Measurements from ENCODE around the gene ALB. TPM values are rescaled to one million over a fixed set of nuclear protein-coding genes. Genes with fewer than 3 reads are reported as not detected.

Gene ALB
- total RNA-seq, 1 donor from 2014 or later, result 51.5 TPM

- no peak for TF ChIP-seq CTCF (IDR thresholded peaks at IDR 0.05)
- no peaks in the 10 kb centered on the region for H3K9me3 ChIP-seq
- peaks cover 0 to 7% of the 10 kb centered on the region in 2 donors for H3K4me1 ChIP-seq
- DNase-seq (ENCODE audit: low spot score in 2 of 2), result no peak
- no peaks in the 10 kb centered on the region for H3K27me3 ChIP-seq
- H3K36me3 ChIP-seq, result no peaks in the 10 kb centered on the region
- H3K27ac ChIP-seq, result no peak overlapping the region
- intact Hi-C loops (cut with DNase I), result no loop called here
- H3K4me3 ChIP-seq, result no peak overlapping the region
Measured at GRCh38 chr4:73454920-73455319, 50.8 kb downstream of the ALB start.

GRCh38 chr4:73456177-73457022, 52.3 kb downstream of the ALB start:
- H3K9me3 ChIP-seq, result no peaks in the 10 kb centered on the region
- TF ChIP-seq CTCF (IDR thresholded peaks at IDR 0.05), result no peak
- H3K36me3 ChIP-seq, result no peaks in the 10 kb centered on the region
- no peaks in the 10 kb centered on the region for H3K4me1 ChIP-seq
- H3K27me3 ChIP-seq, result no peaks in the 10 kb centered on the region
- no peak overlapping the region for H3K4me3 ChIP-seq
- H3K27ac ChIP-seq, result no peak overlapping the region
- intact Hi-C loops (cut with DNase I), result no loop called here
- DNase-seq (ENCODE audit: low spot score in 2 of 2), result no peak

GRCh38 chr4:73458184-73459047, 54.3 kb downstream of the ALB start:
- intact Hi-C loops (cut with DNase I), result no loop called here
- H3K9me3 ChIP-seq, result no peaks in the 10 kb centered on the region
- no peak overlapping the region for H3K27ac ChIP-seq
- H3K27me3 ChIP-seq, result no peaks in the 10 kb centered on the region
- no peaks in the 10 kb centered on the region for H3K4me1 ChIP-seq
- no peak for DNase-seq (ENCODE audit: low spot score in 2 of 2)
- TF ChIP-seq CTCF (IDR thresholded peaks at IDR 0.05), result no peak
- H3K4me3 ChIP-seq, result no peak overlapping the region
- no peaks in the 10 kb centered on the region for H3K36me3 ChIP-seq

GRCh38 chr4:73459048-73459421, 54.9 kb downstream of the ALB start:
- H3K27ac ChIP-seq, result no peak overlapping the region
- no peaks in the 10 kb centered on the region for H3K9me3 ChIP-seq
- no peak overlapping the region for H3K4me3 ChIP-seq
- no peaks in the 10 kb centered on the region for H3K27me3 ChIP-seq
- no peaks in the 10 kb centered on the region for H3K36me3 ChIP-seq
- intact Hi-C loops (cut with DNase I), result no loop called here
- DNase-seq (ENCODE audit: low spot score in 2 of 2), result no peak
- H3K4me1 ChIP-seq, result no peaks in the 10 kb centered on the region
- no peak for TF ChIP-seq CTCF (IDR thresholded peaks at IDR 0.05)

- H3K27ac ChIP-seq, result no peak overlapping the region
- H3K36me3 ChIP-seq, result no peaks in the 10 kb centered on the region
- H3K9me3 ChIP-seq, result no peaks in the 10 kb centered on the region
- intact Hi-C loops (cut with DNase I), result no loop called here
- no peak for DNase-seq (ENCODE audit: low spot score in 2 of 2)
- no peak overlapping the region for H3K4me3 ChIP-seq
- H3K4me1 ChIP-seq, result no peaks in the 10 kb centered on the region
- TF ChIP-seq CTCF (IDR thresholded peaks at IDR 0.05), result no peak
- no peaks in the 10 kb centered on the region for H3K27me3 ChIP-seq
Measured at GRCh38 chr4:73460913-73461522, 56.9 kb downstream of the ALB start.

All from ascending aorta (tissue), 2 donors.